Activated T-cell treated with anti-CD3 and anti-CD28 coated beads for 48 hours (primary cell): ENCODE measurements around the gene LRMDA.

Experiments used
- DNase-seq: peaks from one replicate; pipeline ENCODE4 v3.0.0-alpha.2; 2020; ENCODE audit warnings: low read depth

LRMDA gene

DNA sequence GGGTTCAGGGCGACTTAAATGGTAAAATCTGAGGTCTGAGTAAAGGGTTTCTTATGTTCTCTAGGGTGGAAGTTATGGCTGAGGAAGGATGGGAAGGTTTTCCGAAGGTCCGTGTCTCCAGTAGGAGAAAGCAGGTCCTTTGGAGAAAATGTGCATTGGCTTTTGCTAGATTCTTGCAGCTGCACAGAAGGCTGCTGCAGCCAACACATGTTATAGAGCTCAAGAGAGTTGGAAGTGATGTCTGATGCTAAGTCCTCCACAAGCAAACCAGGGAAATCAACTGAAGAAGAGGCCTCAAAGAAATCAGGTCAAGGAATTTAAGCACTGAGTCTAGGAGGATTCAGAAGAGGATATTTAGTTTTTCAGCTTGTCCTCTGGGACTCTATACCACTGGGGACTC is 404.6 kb downstream of the LRMDA start:
- DNase-seq, result no peak

DNA sequence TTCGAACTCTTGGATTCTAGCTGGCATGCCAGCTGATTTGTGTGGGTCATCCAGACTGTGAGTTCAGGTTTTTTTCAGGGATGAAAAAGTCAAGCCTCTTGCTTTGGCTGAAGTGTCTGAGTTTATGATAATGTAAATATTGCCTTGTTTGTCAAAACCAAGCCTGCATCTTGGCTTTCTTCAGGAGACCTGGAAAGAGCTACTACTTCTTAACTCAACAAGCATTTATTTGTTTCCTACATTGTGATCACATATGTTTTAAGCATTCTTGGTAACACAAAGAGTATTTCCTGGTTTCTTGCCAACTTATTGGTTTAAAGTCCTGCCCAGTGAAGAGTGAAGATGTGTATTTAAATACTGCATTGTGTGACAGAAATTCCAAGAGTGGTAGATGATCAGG is 407.1 kb downstream of the LRMDA start:
- DNase-seq, result no peak

DNA sequence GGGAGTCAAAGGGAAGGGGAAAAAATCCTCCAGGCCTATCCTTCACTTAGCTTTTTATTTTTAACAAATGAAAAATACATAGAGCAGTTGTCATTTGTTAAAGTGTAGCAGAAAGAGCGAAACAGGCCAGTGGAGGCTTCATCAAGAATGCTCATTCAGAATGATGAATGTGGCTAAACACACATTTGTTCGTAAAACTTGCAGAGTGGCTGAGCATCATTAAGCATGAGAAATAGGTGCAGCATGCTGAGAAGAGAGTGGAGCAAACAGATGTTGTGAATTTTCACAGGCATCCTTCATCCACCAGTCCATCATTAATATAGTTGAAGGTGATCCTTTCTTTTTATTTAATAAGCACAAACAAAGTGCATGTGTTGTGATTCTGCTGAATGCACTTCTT is 407.6 kb downstream of the LRMDA start:
- DNase-seq, result no peak

DNA sequence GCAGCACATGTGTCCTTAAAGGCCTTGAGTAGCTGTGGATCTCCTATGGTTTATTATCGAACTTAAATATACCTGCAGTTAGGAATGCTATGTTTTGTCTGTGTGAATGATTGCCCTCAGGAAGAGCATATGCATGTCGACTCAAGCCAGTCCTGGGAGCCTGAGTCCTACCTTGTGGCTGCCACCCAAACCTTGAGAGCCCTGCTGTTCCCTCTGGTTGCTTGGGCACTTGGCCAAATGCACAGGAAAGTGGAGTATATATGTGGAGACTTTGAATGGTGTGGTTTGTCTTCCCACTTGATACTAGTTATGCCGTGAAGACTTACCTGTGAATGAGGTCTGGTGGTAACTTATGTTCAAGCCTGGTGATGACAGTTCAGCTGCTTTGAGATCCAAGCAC is 409.8 kb downstream of the LRMDA start:
- DNase-seq, result no peak

DNA sequence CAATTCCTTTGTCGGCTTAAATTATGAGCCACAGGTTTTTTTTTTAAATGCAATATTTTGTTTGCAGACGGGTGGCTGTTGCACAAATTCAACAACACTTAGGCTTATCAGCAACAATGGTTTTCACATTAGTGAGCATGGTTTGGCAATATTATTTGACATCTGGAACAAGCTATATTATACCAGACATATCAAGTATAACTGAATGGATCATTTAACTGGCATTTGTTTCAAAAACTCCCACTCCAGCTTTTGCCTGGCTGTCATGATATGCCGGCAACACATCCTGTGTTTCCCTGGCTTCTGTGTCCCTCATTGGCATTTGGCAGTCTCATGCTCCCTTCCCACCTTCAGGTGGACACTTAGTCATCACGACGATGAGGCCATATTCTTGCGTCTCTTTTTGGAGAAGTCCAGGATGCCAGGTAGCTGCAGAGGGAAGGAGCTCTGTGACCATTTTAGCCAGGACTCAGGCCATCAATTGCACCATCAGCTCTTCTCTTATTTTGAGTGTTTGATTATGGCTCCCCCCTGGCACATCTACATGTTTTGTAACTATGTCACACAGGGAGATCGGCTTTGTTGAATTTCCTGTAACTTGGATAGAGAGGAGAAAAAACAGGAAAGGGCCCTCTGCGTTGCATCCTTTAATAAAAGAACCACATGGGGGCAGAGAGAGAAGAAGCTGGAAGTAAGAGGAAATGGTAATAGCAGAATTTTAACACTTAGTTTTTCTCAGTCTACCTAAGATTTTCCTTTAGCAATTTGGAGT is 413.9 kb downstream of the LRMDA start:
- DNase-seq, result no peak

DNA sequence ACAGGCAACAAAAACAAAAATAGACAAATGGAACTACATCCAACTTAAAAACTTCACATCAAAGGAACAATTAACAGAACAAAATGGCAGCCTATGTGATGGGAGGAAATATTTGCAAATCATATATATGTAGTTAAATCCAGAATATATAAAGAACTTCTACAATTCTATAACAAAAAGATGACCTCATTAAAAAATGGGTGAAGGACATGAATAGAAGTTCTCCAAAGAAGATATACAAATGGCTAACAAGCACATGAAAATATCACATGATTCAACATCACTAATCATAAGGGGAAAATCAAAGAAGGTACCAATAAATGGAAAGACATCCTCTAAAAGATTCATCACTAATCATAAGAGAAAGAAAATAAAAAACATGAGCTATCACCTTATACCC is 416.1 kb downstream of the LRMDA start:
- DNase-seq, result no peak

DNA sequence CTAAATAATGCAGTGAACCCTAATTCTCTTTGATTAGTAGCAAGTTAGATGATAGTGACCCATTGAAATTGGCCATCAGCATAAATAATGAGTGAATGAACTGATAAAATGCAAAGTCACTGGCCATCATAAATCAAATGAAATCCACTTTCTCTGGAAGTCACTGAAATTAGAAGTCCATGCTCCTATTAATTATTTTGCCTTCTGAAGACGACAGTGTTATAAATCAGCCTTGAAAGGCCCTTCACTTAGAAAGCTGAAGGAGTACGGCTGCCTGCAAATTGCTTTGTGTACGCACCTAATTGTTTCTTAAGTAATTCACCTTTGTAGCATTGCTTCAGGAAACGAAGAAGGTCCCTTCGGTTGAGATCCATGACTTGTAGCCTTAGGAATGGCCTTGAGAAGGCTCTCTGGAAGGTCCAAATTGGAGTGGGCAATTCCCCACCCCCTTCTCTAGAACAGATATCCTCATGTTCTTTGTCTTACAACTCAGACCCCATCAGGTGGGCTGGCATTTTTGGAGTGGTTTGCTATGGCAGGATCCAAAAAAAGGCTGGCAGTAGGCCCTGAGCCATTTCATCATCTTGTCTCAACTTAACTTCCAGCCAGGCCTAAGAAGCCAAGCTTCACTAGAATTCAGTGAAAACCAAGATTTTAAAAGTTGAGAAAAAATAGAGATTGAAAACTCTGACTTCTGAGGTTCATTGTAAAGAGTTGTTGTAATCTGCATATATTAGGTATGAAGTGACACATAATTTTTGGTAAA is 420.3 kb downstream of the LRMDA start:
- DNase-seq, result no peak

DNA sequence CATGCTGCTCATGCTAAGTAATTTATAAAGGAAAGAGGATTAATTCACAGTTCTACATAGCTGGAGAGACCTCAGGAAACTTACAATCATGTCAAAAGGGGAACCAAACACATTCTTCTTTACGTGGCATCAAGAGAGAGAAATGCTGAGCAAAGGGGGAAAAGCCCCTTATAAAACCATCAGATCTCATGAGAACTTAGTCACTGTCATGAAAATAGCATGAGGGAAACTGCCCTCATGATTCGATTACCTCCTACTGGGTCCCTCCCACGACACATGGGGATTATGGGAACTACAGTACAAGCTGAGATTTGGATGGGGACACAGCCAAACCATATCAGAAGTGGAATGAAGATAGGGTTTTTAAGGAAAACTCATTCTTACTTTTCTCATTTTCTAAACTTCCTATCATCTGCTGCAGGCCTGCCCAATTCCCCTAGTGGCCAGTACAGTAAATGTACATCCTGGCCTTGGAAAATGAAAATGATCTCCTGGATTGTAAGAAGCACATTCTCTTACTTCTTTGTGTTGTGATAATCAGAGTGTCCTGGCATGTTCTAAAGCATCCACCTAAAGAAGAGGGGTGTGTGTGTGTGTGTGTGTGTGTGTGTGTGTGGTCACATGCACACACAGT is 421.5 kb downstream of the LRMDA start:
- no peak for DNase-seq

DNA sequence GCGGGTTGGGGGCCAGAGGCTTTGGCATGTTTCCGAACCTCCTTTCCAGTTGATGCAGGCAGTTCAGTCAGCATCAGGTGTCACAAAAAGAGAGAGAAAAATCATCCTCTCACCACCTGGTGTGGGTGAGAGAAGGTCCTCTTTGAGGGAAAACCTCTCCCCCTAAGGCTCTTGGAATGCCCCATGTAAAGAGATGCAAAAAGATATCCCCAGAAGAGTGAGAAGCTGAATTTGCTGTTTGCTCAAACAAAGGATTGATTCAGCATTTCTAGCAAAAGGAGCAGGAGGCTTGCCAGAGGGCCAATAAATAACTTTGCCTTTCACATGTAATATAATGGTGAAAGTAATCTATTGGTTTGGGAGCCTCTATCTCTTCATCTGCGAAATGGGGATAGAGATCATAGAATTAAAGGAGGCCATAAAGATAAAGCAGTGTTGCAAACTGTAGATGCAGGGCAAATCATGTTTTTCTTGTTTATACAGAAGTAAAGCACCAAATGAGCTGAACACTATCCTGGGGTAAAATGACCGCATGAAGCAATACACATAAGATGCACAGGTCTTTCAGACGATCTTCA is 425.9 kb downstream of the LRMDA start:
- no peak for DNase-seq

DNA sequence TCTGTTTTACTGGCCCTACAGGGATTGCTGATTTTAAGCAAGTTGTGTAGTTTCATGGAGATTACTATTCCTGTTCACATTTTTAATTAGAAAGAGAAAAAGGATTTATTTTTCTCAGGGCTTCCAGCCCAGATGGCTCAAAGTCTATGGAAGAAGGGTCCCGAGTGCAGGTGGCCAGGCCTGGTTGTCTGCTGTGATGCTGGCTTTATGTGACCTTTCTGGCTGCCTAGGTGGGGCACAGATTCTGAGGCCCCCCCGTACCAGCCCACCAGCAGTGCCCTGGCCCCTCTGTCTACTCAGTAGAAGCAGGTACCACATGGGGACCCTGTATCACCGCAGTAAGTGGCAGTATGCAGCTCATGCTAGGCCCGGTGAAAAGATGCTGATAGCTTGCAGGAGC is 426.5 kb downstream of the LRMDA start:
- DNase-seq, result no peak

DNA sequence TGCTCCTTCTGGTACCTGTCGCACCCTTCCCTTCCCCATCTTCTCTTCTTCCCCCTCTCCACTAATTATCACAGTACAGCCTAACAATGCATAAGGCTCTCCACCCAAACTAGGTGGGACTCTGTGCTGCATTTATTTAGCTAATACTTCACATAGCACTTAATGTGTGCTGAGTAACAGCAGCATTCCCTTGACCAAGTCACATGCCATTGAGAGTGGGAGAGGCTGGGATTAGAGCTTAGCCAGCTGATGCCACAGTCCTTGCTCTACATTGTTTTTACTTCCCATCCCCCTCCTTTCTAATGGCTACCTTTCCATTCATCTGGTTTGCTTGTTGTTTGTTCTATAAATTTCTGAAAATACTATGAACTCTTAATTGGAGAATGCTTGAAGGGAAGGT is 426.9 kb downstream of the LRMDA start:
- no peak for DNase-seq

DNA sequence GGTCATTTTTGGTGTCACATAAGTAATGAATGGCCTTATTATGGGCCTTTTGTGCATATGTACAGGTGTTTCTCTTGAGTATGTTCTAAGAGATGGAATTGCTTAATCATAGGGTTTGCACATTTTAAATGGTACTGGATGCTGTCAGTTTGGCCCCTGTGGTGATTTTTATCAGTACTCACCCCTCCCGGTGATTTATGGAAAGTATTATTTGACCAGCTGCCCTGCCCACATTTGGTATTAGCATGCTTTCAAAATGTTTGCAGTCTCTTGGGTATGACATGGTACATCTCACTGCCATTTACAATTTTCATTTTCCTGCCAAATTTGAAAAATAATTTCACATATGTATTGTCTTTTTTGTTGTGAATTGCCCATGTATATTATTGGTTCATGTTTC is 427.7 kb downstream of the LRMDA start:
- DNase-seq, result no peak

DNA sequence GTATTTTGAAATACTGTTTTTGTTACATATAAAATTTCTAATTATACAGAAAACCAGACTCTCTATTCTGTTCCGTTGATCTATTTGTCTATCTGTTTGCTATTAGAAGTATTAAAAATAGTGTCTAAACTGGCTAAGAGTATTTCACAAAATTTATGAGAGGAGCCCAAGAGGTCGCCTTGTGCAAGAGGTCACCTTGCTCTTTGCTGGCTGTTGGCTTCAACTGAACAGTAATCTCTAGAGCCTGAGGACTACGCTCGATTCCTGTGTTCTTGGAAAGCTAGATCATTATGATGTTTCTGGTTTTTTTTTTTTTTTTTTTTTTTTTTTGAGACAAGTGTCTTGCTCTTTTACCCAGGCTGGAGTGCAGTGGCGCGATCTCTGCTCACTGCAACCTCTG is 428.6 kb downstream of the LRMDA start:
- DNase-seq, result no peak

DNA sequence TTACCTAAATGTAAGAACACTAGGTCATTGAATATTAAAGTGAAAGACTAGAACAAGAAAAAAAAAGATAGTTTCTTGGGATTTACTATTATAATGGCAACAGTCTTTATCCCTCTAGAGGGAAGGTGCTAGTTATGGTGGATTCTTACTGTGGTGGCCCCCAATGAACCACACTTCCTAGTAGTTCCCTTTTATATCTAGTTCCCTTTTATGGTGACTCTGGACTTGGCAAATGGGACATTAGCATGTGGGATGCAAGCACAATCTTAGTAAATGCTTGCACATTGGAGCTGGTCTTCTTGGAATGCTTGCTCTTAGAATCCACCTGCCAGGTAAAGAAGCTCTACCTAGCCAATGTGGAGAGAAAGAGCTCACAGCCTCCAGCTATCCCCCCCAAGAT is 430.2 kb downstream of the LRMDA start:
- no peak for DNase-seq

DNA sequence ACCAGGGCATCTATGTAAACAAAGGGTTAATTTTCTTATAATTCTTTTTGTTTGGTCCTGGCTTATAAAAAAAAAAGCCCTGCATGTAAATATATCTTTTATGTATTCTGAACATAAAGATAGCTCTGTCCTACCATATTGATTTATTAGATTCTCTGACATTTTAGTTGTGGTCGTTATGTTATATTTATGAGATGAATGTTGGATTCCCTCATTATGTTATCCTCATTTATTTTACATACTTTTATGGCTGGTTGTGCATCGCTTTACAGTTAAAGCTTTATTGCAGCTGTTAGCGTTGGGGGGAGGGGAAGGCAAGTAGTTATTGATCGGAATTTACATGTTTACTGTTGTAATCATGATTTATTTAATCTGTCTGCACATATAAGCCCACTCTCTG is 431.5 kb downstream of the LRMDA start:
- DNase-seq, result no peak

DNA sequence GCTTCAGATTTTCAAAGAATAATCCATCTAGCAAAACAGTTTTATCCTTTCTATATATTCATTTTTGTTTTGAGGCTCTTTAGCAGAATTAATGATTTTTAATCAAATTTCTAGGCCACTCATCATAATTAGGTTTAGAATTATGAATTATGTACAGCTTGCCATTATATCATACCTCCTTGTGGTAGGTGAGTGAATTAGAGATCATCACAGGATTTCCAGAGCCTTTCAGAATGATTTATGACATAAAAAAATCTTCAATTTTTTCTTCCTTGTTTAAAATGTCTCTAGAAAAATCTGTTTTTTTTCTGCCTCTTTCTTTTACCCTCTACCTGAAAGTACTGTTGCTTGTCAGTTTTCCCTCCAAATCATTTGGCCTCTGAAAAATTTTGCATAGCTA is 433.3 kb downstream of the LRMDA start:
- no peak for DNase-seq

DNA sequence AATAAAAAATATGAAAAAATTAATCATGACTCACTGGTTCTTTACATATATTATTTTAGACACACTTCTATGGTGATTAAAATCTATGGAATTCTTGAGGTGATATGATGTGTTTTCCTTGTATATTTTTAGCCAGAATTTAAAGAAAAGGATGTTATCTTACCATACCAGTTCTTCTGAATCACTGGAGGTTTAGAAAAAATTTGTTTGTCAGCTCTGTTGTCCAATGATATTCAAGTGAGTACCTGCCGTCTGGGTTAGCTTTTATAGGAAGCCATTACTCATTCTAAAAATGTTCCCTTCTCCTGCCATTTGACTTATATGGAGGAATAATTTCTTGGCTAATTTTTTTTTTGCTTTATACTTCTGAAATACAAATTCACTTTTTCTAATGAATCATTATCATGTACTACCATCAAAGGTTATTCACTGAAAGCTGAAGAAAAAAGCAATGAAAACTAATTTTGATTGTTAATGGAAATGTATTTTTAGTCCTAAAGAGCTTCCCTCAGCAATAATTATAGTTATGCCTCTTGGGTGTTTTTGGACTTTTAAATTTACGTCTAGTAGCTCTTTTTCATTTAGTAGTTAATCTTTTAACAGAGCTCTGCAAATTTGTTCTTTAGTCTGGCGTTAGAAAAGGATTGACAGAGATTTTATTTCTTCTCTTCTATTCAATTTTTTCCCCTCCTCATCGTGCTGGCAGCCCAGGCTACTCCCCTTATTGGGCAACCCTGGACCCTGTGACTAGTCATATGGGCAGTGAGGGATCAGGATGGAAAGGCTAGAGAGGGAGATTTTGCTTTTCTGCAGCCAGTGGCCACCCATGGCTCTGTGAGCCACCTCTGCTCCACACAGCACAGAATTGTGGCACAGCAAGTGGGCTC is 434.2 kb downstream of the LRMDA start:
- DNase-seq, result no peak

DNA sequence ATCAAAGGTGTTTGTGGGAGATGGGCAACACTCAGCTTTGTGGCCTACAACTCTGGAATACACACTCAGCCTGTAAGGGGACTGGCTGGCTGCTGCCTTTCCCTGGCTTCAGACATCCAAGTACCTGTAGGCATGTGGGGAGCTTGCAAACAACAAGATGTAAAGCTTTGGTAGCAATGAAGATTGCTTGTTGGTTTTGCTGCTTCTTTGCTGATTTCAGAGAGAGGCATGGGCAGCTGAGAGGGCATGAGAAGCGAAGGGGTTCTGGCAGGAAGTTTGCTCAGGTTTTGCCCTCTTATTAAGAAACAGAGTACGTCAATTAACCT is 434.8 kb downstream of the LRMDA start:
- DNase-seq, result no peak

DNA sequence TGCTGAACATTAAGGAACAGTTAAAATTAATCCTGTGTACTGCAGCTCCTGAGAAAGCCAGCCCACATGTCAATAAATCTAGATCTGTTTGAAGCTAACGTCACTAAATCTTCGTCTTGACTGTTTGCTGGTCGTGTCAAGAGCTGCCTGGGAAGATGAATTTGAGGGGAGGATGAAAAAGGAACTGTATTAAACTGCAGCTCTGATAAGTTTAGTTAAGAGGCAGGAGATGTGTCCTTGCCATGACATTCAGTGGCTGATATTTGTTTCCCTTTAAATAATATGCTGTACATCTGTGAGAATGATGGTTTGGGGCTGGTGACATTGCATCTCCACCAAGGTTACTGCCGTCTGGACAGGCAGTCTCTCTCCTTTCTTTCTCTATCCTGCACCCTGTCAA is 435.3 kb downstream of the LRMDA start:
- no peak for DNase-seq

DNA sequence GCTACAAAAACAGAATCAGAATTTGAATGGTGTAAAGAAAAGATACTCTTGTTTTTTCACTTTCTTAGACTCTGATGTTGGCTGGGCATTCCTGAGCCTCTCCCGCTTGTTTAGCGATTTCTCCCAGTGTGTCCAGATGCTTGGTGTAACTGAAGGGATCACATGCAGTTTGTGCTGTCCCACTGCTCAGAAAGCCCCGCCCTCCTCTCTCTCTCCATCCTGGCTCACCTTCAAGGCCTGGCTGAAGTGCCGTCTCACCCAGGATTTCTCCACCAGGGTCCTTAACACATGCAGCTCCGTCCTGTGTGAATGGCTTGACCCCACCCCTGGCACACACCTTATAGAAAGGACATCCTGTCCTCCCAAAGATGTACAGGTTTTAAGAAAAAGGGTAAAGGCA is 437.1 kb downstream of the LRMDA start:
- DNase-seq, result no peak

DNA sequence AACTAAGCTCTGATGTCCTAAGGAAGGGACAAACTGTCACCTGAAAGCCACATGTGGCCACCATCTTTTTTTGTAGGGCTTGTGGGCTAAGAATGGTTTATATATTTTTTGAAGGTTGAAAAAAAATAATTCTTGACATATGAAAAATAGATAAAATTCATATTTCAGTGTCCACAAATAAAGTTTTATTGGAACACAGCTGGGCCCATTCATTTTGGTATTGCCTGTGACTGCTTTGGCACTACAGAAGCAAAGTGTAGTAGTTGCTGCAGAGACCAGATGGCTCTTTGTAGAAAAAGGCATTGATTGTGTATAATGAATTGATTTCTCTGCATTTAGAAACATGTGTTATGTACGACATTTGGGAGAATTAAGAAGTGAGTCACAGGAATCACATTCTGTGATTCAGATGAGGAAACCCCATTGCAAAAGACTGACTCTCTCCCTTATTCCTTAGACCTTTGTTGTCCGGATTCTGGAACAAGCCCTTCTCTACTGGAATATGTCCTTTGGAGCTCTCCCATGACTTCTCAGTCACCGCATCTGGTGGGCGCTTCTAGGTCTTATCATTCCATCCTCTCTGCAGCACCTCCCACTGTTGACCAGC is 438.7 kb downstream of the LRMDA start:
- no peak for DNase-seq

DNA sequence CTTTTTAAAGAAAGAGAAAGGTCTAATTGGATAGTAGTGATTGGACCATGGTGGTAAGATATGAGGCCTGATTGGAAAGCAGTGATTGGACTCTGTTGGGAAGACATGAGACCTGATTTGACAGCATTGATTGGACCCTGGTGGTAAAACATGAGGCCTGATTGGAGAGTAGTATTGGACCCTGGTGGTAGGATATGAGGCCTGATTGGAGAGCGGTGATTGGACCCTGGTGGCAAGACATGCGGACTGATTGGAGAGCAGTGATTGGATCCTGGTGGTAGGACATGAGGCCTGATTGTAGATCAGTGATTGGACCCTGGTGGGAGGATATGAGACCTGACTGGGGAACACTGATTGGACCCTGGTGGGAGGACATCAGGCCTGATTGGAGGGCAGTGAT is 444.3 kb downstream of the LRMDA start:
- no peak for DNase-seq
